Measurements from ENCODE around the gene EPS8. TPM values are rescaled to one million over a fixed set of nuclear protein-coding genes. Genes with fewer than 3 reads are reported as not detected.
"Not testable (repeated sequence)": the region's sequence is repeated elsewhere in the genome, so short reads cannot be mapped to it uniquely, and the experiment has no call there.

Gene EPS8
- total RNA-seq, 1 donor from 2014 or later, result 65.2 TPM

- no peak for DNase-seq (ENCODE audit: low read depth)
These were observed 11.1 kb upstream of the EPS8 start for GRCh38 chr12:15800278-15800677.

- no peak for DNase-seq (ENCODE audit: low read depth)
These were observed 8.6 kb upstream of the EPS8 start for GRCh38 chr12:15797818-15798217.

DNA sequence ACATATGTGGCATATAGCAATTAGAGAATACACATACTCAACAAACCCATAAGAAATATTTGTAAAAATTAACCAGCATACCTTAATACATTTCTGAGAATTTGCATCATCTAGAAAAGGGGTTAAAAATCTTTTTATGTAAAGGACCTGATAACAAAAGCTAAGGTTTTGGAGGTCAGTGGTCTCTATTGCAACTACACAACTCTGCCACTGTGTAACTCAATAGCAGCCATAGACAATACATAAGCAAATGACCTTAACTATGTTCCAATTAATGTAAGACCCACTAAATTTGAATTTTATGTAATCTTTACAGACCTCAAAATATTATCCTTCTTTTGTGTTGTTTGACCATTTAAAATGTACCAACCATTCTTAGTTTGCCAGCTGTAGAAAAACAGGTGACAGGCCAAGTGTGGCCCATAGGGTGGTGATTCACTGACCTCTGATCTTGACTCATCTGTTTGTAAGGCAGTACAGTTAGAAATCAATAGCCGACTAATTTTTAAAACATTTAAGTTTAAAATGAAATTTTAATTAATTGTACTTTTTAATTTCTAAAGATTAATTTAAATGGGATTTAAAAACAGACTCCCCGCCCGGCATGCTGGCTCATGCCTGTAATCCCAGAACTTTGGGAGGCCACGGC is 7.4 kb upstream of the EPS8 start:
- peak; percentile 76 for DNase-seq (ENCODE audit: low read depth)

DNA sequence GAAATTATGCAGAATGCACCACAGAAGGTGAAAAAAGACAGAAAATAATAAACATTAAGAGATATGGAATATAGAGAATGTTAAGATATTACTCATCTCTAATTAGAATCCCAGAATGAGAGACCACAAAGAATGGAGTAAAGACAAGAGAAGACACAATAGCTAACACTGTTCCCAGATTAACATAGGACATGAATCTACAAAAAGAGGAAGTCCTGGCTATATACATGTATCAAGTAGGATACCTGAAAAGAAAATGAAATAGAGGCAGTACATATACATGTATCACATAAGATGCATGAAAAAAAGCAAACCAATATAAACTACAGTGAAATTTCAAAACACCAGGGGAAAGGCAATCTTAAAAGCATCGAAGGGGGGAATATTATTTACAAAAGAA is 5.6 kb upstream of the EPS8 start:
- DNase-seq (ENCODE audit: low read depth), result no peak

DNA sequence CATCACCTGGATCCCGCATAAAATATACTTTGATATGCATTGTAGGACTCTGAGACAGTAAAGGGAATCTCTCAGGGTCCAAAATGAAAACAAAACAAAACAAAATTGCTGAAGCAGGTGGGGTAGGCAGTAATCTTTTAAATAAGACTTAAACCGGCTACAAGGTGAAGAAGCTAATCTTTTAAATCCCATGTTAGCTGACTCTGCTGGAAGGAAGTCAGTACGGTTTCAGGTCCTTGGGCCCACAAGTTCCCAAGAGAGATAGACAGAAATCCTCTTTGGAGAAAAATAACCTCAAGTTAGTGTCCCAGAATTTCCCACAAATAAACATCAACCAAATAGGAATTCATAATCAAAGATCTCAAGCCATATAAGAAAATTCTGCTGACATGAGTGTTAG is 5.0 kb upstream of the EPS8 start:
- DNase-seq (ENCODE audit: low read depth), result no peak

- DNase-seq (ENCODE audit: low read depth), result peak; percentile 69
These were observed 662 bp downstream of the EPS8 start for GRCh38 chr12:15788233-15789219.

DNA sequence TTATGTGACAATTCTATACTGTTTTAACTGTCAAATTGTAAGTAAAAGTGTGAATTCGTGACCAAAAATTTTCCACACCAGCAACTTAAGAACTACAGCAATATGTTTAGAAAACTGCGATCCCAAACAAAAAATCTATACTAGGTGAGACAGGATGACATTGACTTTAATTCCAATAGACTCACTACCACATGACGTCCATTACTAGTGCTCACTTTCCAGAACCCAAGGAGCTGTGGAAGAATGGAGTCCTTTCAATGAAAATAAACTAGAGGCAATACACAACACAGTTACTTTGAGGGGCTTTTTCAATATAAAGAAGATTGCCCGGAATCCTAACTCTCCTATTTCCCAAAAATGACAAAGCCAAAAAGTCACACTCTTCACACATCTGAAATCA is 1.4 kb downstream of the EPS8 start:
- DNase-seq (ENCODE audit: low read depth), result no peak

DNA sequence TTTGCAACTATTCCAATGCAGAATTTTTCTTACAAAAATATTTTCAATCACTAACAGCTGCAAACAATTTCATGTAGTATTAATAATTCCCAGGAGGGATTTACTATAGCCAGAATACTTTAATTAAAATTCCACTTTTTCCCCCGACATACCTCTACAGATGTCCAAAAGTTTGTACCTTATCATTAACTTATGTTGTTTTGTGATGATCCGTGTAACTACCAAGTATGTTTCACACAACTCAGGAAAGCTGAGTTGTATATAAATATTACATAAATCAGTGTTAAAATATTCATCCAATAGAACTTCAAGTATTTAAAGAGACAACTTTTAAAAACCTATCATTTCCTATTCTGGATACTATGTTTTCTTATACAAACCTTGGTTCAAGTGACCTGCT is 2.4 kb downstream of the EPS8 start:
- no peak for DNase-seq (ENCODE audit: low read depth)

- no peak for DNase-seq (ENCODE audit: low read depth)
These were observed 5.9 kb downstream of the EPS8 start for GRCh38 chr12:15783288-15783687.

- DNase-seq (ENCODE audit: low read depth), result peak; percentile 44
These were observed 6.5 kb downstream of the EPS8 start for GRCh38 chr12:15782667-15783066.

GRCh38 chr12:15779925-15780324 is 9.3 kb downstream of the EPS8 start:
- no peak for DNase-seq (ENCODE audit: low read depth)

- DNase-seq (ENCODE audit: low read depth), result no peak
These were observed 11.1 kb downstream of the EPS8 start for GRCh38 chr12:15778126-15778525.

DNA sequence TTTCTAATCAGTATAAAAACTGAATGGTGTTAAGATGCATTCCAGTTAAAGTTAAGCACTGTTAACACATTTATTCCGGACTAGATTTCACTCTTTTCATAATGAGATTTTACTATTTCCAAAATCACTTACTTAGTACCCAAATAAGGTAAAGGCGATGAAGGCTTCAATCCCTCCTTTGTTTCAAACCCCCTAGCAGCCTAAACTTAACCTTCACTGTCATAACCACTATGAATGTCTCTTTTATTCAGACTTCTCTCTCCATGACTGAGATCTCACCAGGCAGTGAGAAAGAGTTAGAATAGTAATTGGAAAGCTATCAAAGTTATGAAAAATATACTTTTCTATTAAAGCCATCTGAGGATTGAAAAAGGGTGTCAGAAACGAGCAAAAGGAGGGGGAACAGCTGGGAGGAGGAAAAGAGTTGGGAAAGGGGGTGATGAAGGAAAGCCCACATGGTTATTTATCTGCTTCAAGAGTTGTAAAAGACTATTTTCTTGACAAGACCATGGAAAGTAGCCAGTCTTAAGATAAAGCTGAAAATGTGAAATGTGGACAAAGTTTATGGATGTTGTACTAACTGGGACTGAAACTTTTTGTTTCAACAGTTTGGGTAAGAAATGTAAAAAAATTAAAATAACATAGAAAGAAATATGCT is 11.7 kb downstream of the EPS8 start:
- no peak for DNase-seq (ENCODE audit: low read depth)

DNA sequence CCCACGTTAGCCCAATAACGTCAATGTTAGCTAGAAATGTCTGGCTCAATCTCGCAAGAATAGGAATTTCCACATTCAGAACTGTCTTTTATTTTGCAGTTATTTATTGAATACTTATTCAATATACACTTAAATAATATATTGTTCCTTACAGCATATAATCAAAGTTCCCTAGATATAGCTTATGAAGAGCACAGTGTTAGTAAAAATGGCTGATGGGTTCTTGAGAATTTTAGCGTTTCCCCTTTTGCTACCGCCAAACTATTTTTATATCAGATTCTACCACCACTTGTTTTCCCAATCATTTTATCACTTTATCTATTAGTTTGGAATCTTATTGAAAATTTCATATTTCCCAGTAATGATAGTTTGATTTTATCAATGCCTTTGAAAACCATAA is 12.7 kb downstream of the EPS8 start:
- no peak for DNase-seq (ENCODE audit: low read depth)

DNA sequence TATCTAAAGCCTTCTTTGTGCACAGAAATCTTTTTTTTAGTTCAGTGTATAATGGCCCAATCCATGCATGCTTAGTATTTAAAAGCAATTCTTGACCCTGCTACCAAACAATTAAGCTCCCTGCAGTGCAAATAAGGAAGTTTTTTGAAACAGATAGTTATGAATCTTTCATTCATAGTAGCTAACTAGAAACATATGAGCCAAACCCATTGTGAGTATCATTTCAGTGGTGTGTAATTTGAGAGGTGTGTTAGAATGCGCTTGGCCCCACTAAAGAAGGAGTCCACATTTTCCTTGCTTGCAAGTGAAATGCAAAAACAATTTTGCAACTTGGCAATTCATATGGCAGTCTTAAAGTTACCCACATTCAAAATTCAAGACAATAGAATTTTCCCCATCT is 14.4 kb downstream of the EPS8 start:
- DNase-seq (ENCODE audit: low read depth), result peak; percentile 38

DNA sequence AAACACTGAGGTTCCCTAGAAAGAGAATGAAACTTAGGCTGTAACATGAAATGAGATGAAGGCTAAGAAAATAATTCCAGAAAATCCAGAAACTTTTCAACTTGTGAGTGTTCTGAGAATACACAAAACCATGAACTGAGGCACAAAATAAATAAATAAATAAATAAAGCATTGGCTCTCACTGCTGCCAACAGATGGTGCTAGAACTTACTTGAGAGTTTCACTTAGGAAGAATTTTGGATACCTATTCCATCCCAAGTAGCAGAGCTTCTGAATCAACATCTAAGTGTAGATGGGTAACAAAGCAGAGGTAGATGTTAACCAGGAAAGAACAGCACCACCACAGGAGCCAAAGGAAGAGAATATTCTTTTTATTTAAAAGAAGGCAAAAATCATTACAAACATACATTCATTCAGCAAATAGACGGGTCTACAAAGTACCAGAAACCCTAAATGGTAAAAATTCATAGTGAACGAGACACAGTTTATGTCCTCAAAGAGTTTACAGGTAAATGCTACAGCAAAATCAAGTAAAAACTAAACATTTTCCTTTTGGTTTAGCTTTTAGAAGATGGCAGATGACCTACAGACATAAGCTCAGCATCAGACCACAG is 16.7 kb downstream of the EPS8 start:
- no peak for DNase-seq (ENCODE audit: low read depth)

GRCh38 chr12:15770581-15770980 is 18.6 kb downstream of the EPS8 start:
- DNase-seq (ENCODE audit: low read depth), result no peak

DNA sequence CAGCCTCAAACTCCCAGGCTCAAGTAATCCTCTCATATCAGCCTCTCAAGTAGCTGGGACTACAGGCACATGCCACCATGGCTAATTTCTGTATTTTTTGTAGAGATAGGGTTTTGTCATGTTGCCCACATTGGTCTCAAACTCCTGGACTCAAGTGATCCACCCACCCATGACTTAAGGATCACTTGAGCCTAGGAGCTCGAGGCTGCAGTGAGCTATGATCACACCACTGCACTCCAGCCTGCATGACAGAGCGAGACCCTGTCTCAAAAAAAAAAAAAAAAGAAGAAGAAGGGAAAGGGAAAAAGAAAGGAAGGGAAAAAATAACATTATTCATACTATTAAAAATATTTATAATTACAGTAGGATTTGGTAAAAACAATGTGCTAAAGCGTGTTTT is 19.2 kb downstream of the EPS8 start:
- DNase-seq (ENCODE audit: low read depth), result no peak

DNA sequence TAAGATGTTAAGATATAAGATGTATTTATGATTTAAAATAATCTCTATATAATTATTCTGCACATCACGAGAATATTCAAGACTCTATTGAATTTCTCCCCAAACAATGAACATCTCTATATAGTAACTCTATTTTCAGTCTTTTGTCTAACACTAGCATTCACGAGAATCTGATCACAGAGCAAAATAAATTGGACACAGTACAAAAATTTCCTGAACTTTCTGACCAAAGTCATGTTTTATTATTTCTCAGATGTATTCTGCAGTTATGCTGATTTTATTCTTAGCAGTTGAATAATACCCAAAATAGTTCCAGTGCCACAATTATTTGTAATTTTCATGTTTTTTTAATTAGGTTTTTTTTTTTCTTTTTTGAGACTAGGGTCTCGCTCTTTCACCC is 19.6 kb downstream of the EPS8 start:
- DNase-seq (ENCODE audit: low read depth), result no peak

GRCh38 chr12:15767301-15767700 is 21.9 kb downstream of the EPS8 start:
- no peak for DNase-seq (ENCODE audit: low read depth)

GRCh38 chr12:15763328-15763727 is 25.9 kb downstream of the EPS8 start:
- no peak for DNase-seq (ENCODE audit: low read depth)

- not testable (repeated sequence) for DNase-seq (ENCODE audit: low read depth)
These were observed 27.0 kb downstream of the EPS8 start for GRCh38 chr12:15762162-15762561.

Data from myocyte (in vitro differentiated cells).